ENCODE results near the gene ANKS1B.

GRCh38 chr12:98741556-98742265 lies 1243.0 kb downstream of the ANKS1B start:
- TF ChIP-seq TCF4 (CRISPR knock-in tag; IDR thresholded peaks at IDR 0.05; ENCODE audit: borderline replicate concordance): no peak
- TF ChIP-seq ZFP30 (CRISPR knock-in tag; IDR thresholded peaks at IDR 0.05): no peak
- no peak for TF ChIP-seq ARNTL (CRISPR knock-in tag; IDR thresholded peaks at IDR 0.05; ENCODE audit: borderline replicate concordance, low read depth)
- TF ChIP-seq BACH2 (CRISPR knock-in tag; IDR thresholded peaks at IDR 0.05; ENCODE audit: borderline replicate concordance): no peak
- no peak for TF ChIP-seq CSRNP3 (CRISPR knock-in tag; IDR thresholded peaks at IDR 0.05)
- no peak for TF ChIP-seq CSDC2 (CRISPR knock-in tag; IDR thresholded peaks at IDR 0.05)
- no peak for TF ChIP-seq RARB (CRISPR knock-in tag; IDR thresholded peaks at IDR 0.05)
- TF ChIP-seq TSHZ2 (CRISPR knock-in tag; IDR thresholded peaks at IDR 0.05): no peak
- no peak for TF ChIP-seq TOX (CRISPR knock-in tag; IDR thresholded peaks at IDR 0.05; ENCODE audit: borderline replicate concordance)
- TF ChIP-seq ZNF8 (CRISPR knock-in tag; IDR thresholded peaks at IDR 0.05): no peak
- TF ChIP-seq ISL1 (CRISPR knock-in tag; IDR thresholded peaks at IDR 0.05): no peak
- no peak for TF ChIP-seq CREB5 (CRISPR knock-in tag; IDR thresholded peaks at IDR 0.05; ENCODE audit: low read depth)
